WERI-Rb-1 (cell line): ENCODE data around the gene COG2.

Experiments used
- DNase-seq: peaks from one replicate; pipeline ENCODE4 v3.0.0-alpha.2; 2020
- H3K27ac ChIP-seq: fragments of 250-450 bp; sonication (Bioruptor Pico); 2 replicates; pipeline ENCODE4 v1.5.1; 2020; ENCODE audit warnings: mild to moderate bottlenecking, moderate library complexity
- H3K27me3 ChIP-seq: fragments of 250-450 bp; sonication (Bioruptor Pico); 2 replicates; pipeline ENCODE4 v1.5.1; 2021; ENCODE audit warnings: mild to moderate bottlenecking, low read depth, moderate library complexity; ENCODE audit not compliant: insufficient read depth, severe bottlenecking
- H3K36me3 ChIP-seq: fragments of 250-450 bp; sonication (Bioruptor Pico); 2 replicates; pipeline ENCODE4 v1.5.1; 2020; ENCODE audit warnings: mild to moderate bottlenecking, moderate library complexity
- H3K4me3 ChIP-seq: 2 replicates; pipeline ENCODE4 v1.5.1; 2011; ENCODE audit warnings: low read depth, mild to moderate bottlenecking, control low read depth, low read length
- H3K9me3 ChIP-seq: fragments of 250-450 bp; sonication (Bioruptor Pico); 2 replicates; pipeline ENCODE4 v1.5.1; 2021; ENCODE audit warnings: mild to moderate bottlenecking, moderate library complexity; ENCODE audit not compliant: severe bottlenecking
- CTCF ChIP-seq: IDR thresholded peaks from 2 replicates; pipeline ENCODE4 v1.5.1; 2011; ENCODE audit warnings: low read depth, mild to moderate bottlenecking, control low read depth, inconsistent platforms, low read length

Gene COG2

GRCh38 chr1:230699716-230700115, 57.4 kb downstream of the COG2 start:
- no peak for TF ChIP-seq CTCF
- H3K27ac ChIP-seq: no peak overlapping the region
- no peak for DNase-seq
- H3K36me3 ChIP-seq: no peaks in the 10 kb centered on the region
- H3K9me3 ChIP-seq: no peaks in the 10 kb centered on the region
- no peaks in the 10 kb centered on the region for H3K27me3 ChIP-seq
- no peak overlapping the region for H3K4me3 ChIP-seq

- no peaks in the 10 kb centered on the region for H3K9me3 ChIP-seq
- TF ChIP-seq CTCF: no peak
- H3K4me3 ChIP-seq: no peak overlapping the region
- H3K27ac ChIP-seq: no peak overlapping the region
- no peaks in the 10 kb centered on the region for H3K36me3 ChIP-seq
- no peaks in the 10 kb centered on the region for H3K27me3 ChIP-seq
- no peak for DNase-seq
Observed at GRCh38 chr1:230700132-230700531, 57.9 kb downstream of the COG2 start.

- no peaks in the 10 kb centered on the region for H3K9me3 ChIP-seq
- no peak overlapping the region for H3K27ac ChIP-seq
- H3K36me3 ChIP-seq: no peaks in the 10 kb centered on the region
- TF ChIP-seq CTCF: no peak
- DNase-seq: no peak
- H3K4me3 ChIP-seq: no peak overlapping the region
- no peaks in the 10 kb centered on the region for H3K27me3 ChIP-seq
Observed at GRCh38 chr1:230701434-230701833, 59.2 kb downstream of the COG2 start.

GRCh38 chr1:230701895-230702768, 59.9 kb downstream of the COG2 start:
- no peak for TF ChIP-seq CTCF
- H3K27ac ChIP-seq: no peak overlapping the region
- H3K4me3 ChIP-seq: no peak overlapping the region
- no peaks in the 10 kb centered on the region for H3K27me3 ChIP-seq
- no peaks in the 10 kb centered on the region for H3K9me3 ChIP-seq
- no peak for DNase-seq
- H3K36me3 ChIP-seq: no peaks in the 10 kb centered on the region

- no peaks in the 10 kb centered on the region for H3K36me3 ChIP-seq
- TF ChIP-seq CTCF: no peak
- H3K4me3 ChIP-seq: no peak overlapping the region
- no peaks in the 10 kb centered on the region for H3K27me3 ChIP-seq
- DNase-seq: no peak
- no peak overlapping the region for H3K27ac ChIP-seq
- H3K9me3 ChIP-seq: no peaks in the 10 kb centered on the region
Observed at GRCh38 chr1:230702934-230703678, 60.8 kb downstream of the COG2 start.
